ENCODE results near the gene TMEM81.

GRCh38 chr1:205060746-205061145, 23.5 kb downstream of the TMEM81 start:
- no peak for TF ChIP-seq CTCF (IDR thresholded peaks at IDR 0.05)
- TF ChIP-seq POLR2A (IDR thresholded peaks at IDR 0.05) = no peak

All from heart left ventricle (tissue), 13 donors.